Skeletal muscle tissue (tissue), 4 donors: ENCODE results near the gene MYL6B. TPM values are rescaled to one million over a fixed set of nuclear protein-coding genes. Genes with fewer than 3 reads are reported as not detected.
A peak's percentile ranks its signal among the peaks of the same experiment; 100 is the strongest.

Experiments used
- H3K27ac ChIP-seq: one replicate; pipeline ENCODE4 v1.7.0; 2013; ENCODE audit warnings: mild to moderate bottlenecking, low read depth, low read length, inconsistent platforms
- H3K27me3 ChIP-seq, 3 donors: one replicate each; pipeline ENCODE4 v1.7.0; 2013; ENCODE audit warnings: low read length in 3 of 3; ENCODE audit not compliant: control insufficient read depth in 3 of 3, insufficient read depth in 3 of 3
- H3K36me3 ChIP-seq, 3 donors: one replicate each; pipeline ENCODE4 v1.7.0; 2013; ENCODE audit warnings: low read length in 3 of 3; ENCODE audit not compliant: control insufficient read depth in 3 of 3, insufficient read depth in 3 of 3
- H3K4me1 ChIP-seq, 3 donors: one replicate each; pipeline ENCODE4 v1.7.0; 2013; ENCODE audit warnings: low read length in 3 of 3, mild to moderate bottlenecking in 3 of 3; ENCODE audit not compliant: control insufficient read depth in 3 of 3, insufficient read depth in 3 of 3
- H3K4me3 ChIP-seq, 3 donors: one replicate each; pipeline ENCODE4 v1.7.0; 2013; ENCODE audit warnings: low read length in 3 of 3
- H3K9ac ChIP-seq, 3 donors: one replicate each; pipeline ENCODE4 v1.7.0; 2013; ENCODE audit warnings: low read length in 3 of 3, mild to moderate bottlenecking in 3 of 3, moderate library complexity in 2 of 3, low read depth in 1 of 3
- H3K9me3 ChIP-seq, 3 donors: one replicate each; pipeline ENCODE4 v1.7.0; 2013; ENCODE audit warnings: low read length in 3 of 3; ENCODE audit not compliant: control insufficient read depth in 3 of 3
- total RNA-seq: library from RNA; depleted of rRNA; stranded (reverse); fragments of >200 nt; gene quantifications from one replicate; pipeline ENCODE4 v1.2.3, GENCODE V29; 2014
- donor health status: Osteomylitis.

MYL6B gene
- total RNA-seq, 1 donor from 2014 or later, result 451 TPM

DNA sequence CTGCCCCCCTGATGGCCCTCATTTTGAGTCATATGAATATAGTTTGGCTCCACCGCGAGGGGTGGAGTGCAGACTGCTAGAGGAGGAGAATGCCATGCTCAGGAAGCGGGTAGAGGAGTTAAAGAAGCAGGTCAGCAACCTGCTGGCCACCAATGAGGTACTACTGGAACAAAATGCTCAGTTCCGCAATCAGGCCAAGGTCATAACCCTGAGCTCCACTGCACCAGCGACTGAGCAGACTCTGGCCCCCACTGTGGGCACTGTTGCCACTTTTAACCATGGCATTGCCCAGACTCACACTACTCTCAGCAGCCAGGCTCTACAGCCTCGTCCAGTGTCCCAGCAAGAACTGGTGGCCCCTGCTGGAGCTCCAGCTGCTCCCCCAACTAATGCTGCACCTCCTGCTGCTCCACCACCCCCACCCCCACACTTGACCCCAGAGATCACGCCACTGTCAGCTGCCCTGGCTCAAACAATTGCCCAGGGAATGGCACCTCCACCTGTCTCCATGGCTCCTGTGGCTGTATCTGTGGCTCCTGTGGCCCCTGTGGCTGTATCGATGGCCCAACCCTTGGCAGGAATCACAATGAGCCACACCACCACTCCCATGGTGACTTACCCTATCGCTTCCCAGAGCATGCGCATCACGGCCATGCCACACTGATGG lies 31.1 kb upstream of the MYL6B start:
- peaks cover 74 to 86% (median 83%) of the 10 kb centered on the region in 3 donors for H3K4me1 ChIP-seq

DNA sequence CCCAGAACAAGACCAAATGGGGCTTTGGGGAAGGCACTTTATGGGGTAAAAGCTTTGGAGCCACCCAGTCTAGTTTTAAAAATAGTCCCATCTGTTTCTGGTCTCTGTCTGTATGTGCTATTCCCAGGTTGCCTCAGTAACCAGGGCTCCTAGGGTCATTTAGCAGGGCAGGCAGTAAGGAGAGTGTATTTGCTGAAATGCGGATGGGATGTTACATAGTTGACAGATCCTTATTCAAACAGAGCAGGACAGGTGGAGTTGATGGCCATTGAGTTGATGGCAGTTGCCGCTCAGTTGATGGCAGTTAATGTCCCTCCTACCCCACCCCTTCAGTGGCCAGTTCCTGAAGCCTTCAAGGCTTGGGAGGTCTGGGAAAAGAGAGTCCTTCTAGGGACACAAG lies 29.8 kb upstream of the MYL6B start:
- peaks cover 87 to 95% (median 92%) of the 10 kb centered on the region in 3 donors for H3K4me1 ChIP-seq
- peaks cover 11 to 15% (median 14%) of the 10 kb centered on the region in 3 donors for H3K36me3 ChIP-seq
- H3K9me3 ChIP-seq, result no peaks in the 10 kb centered on the region
- peak overlapping the region; percentile 94 for H3K27ac ChIP-seq
- peak overlapping the region in 2 of 3 donors; percentile 17 to 31 for H3K4me3 ChIP-seq
- H3K9ac ChIP-seq, result peak overlapping the region in 1 of 3 donors; percentile 75
- no peaks in the 10 kb centered on the region for H3K27me3 ChIP-seq

More for the DNA sequence above, 31.1 kb upstream of the MYL6B start:
- no peaks in the 10 kb centered on the region for H3K9me3 ChIP-seq
- H3K9ac ChIP-seq, result peak overlapping the region; percentile 13 to 75 (median 65)
- H3K27me3 ChIP-seq, result no peaks in the 10 kb centered on the region
- H3K4me3 ChIP-seq, result peak overlapping the region in 2 of 3 donors; percentile 53 to 56
- H3K27ac ChIP-seq, result peak overlapping the region; percentile 94
- peaks cover 11 to 15% (median 14%) of the 10 kb centered on the region in 3 donors for H3K36me3 ChIP-seq

DNA sequence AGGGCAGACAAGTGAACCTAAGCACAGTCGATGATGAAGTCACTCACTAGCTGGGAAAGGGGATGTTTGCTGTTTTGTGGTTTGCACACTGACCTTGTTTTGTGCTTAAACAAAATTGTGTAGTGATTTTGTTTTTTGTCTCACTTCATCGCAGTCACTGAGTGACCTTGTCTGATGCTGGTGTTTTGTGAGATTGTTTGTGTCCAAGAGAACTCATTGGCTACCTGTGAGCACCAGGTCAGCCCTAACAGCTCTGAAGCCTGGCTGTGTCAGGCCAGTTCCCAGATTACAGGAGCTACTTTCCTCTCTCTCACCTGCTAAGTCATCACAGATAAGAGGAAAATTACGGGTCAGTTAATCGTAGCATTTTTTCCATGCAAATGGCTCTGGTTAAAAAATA lies 28.3 kb upstream of the MYL6B start:
- H3K27me3 ChIP-seq, result no peaks in the 10 kb centered on the region
- peak overlapping the region; percentile 8 to 34 (median 34) for H3K9ac ChIP-seq
- peaks cover 11 to 15% (median 12%) of the 10 kb centered on the region in 3 donors for H3K36me3 ChIP-seq
- no peak overlapping the region for H3K4me3 ChIP-seq
- H3K9me3 ChIP-seq, result no peaks in the 10 kb centered on the region
- peaks cover 76 to 92% (median 84%) of the 10 kb centered on the region in 3 donors for H3K4me1 ChIP-seq
- H3K27ac ChIP-seq, result peak overlapping the region; percentile 94

DNA sequence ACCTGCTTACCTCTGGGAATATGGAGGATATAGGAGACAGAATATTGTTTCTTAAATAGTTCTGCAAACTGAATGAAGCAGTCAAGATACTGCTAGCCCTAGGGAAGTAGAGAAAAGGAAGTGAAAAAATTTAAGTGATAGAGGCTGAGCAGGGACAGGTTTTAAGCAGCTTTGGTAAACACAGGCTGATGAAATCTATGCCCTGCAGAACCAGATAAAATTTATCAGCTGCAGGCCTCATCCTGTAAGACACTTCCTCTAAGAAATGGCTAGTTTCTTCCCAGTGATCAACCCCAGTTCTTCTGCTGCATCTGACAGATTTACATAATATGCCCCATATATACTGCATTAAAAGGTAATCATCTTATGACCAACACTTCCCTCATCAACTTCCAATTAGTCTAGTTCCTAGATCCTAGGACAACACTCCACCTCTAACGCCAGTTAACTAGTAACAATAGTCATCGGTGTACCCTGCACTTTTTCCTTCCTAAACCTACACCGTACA lies 25.6 kb upstream of the MYL6B start:
- H3K36me3 ChIP-seq, result peaks cover 16 to 18% (median 17%) of the 10 kb centered on the region in 3 donors
- H3K4me1 ChIP-seq, result peaks cover 70 to 86% (median 72%) of the 10 kb centered on the region in 3 donors
- no peaks in the 10 kb centered on the region for H3K27me3 ChIP-seq
- peak overlapping the region in 2 of 3 donors; percentile 55 to 76 for H3K4me3 ChIP-seq
- peak overlapping the region; percentile 96 for H3K27ac ChIP-seq
- H3K9ac ChIP-seq, result peak overlapping the region; percentile 70 to 75 (median 72)
- H3K9me3 ChIP-seq, result no peaks in the 10 kb centered on the region

DNA sequence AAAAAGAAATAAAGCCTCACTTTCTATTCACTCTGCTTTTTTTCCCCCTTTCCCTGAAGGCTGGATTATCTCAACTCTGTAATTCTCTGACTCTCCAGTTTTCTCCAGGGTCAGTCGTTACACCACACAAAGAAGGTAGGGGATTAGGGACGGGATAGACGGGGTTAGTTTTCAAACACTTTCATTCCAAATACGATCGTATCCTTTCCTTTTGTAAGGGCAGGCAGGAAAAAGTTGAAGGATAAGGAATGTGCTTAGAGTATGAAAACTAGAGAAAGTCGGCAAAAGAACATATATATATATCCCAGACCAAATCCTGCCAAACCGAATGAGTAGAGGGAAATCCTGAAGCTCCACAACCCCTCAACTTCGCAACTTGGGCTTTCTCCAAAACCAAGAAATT lies 24.9 kb upstream of the MYL6B start:
- Histone ChIP-seq H3K27me3 (no peaks in the 10 kb centered on the region), H3K9ac (peak overlapping the region; percentile 70 to 75 (median 72)), H3K4me1 (peaks cover 63 to 79% (median 65%) of the 10 kb centered on the region in 3 donors), H3K4me3 (peak overlapping the region; percentile 3 to 76 (median 59)), H3K36me3 (peaks cover 22 to 23% (median 22%) of the 10 kb centered on the region in 3 donors), H3K9me3 (no peaks in the 10 kb centered on the region), H3K27ac (peak overlapping the region; percentile 96)

DNA sequence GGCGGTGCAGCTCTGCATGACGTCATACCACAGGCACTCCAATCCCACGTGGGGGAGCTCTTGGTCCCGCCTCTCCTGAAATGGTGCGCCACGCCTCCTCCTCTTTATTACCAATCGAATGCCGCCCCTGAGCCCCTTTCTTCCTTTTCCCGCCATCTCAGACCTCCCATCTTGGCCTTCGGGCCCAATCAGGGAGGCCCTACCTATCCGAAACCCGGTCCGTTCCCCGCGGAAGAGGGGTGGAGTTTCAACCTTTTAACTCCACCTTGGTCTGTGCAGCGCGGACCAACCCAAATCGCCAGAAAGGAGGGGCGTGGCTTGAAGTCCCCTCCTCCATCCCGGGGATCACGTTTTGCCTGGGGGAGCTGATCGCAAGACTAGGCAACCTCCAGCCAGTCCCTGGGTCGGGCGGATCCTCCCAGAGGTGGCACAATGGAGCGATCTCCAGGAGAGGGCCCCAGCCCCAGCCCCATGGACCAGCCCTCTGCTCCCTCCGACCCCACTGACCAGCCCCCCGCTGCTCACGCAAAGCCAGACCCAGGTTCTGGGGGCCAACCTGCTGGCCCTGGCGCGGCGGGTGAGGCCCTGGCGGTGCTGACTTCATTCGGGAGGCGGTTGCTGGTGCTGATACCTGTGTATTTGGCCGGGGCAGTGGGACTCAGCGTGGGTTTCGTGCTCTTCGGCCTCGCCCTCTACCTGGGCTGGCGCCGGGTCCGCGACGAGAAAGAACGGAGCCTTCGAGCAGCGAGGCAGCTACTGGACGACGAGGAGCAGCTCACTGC lies 24.3 kb upstream of the MYL6B start, which contains the start of gene ESYT1:
Gene ESYT1 (plus strand): TSS at position 380 of the 782 bp plus-strand sequence. CDS start 53 bp downstream, at position 433.
- Histone ChIP-seq H3K9me3 (no peaks in the 10 kb centered on the region), H3K9ac (peak within 1 kb of the TSS; percentile 89 to 99 (median 96)), H3K4me3 (peak within 1 kb of the TSS; percentile 93 to 97 (median 97)), H3K27me3 (no peaks in the 10 kb centered on the region), H3K27ac (peak within 1 kb of the TSS; percentile 96), H3K36me3 (peaks cover 25 to 27% (median 26%) of the 10 kb centered on the region in 3 donors), H3K4me1 (peaks cover 57 to 73% (median 59%) of the 10 kb centered on the region in 3 donors)

DNA sequence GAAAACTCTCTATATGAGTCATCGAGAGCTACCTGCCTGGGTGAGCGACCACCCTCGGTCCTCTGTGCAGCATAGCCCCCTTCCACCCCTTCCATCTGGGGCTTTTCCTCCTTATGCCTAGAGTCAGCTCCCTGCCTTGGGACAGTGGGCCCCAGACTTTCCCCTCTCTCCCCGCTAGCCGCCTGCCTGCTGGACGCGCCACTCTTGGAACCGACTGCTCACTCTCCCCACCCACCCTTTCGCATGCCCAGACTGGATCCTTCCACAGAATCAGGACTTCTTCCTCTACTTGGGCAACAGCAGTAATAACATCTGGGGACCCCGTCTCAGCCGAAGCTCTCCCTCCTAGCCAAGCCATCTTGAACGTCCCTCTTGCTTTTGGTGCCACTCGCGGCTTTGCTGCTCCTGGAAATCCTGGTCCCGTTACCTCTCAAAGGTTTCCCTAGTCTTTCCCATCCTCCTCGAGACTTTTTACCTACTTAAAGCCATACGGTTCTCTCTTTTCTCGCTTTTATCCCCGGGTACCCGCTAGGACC lies 23.6 kb upstream of the MYL6B start:
- no peaks in the 10 kb centered on the region for H3K27me3 ChIP-seq
- H3K27ac ChIP-seq, result peak overlapping the region; percentile 96
- peak overlapping the region; percentile 93 to 97 (median 97) for H3K4me3 ChIP-seq
- no peaks in the 10 kb centered on the region for H3K9me3 ChIP-seq
- peak overlapping the region; percentile 89 to 99 (median 96) for H3K9ac ChIP-seq
- H3K4me1 ChIP-seq, result peaks cover 53 to 67% (median 54%) of the 10 kb centered on the region in 3 donors
- peaks cover 32 to 33% (median 33%) of the 10 kb centered on the region in 3 donors for H3K36me3 ChIP-seq

DNA sequence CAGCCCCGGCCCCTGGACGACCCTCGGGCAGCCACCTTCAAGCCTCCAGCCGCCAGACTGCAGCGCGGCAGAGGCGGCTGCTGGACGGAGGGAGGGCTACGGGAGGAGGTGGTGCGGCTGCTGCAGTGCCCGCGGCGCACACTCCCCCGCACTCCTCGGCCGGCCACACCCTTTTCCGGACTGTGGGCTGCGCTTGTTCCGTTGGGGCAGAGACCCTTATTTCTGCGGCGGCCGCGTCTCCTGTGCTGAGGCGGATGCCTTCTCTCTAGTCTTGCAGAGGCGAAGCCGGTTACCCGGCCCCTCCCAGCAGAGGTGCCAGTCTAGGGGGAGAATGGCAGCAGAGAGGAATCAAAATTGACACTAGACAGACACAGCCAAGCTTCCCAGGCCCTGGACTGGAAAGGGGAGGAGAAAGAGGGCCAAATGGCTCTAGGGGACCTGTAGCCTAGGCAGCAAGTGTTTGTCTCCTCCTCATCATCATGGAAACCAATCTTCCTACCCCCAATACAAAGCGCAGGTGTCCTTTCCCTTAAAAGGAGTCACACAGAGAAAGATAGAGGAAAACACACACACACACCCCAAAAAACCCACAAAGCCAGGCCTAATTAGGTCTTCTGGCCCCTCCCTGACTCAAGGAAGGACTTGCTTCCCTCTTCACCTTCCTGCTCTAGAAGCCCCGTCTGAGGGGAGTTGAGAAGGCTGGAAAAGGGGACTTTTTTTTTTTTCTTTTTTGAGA lies 23.0 kb upstream of the MYL6B start:
- Histone ChIP-seq H3K36me3 (peaks cover 38 to 40% (median 39%) of the 10 kb centered on the region in 3 donors), H3K4me1 (peaks cover 47 to 60% (median 47%) of the 10 kb centered on the region in 3 donors), H3K27me3 (no peaks in the 10 kb centered on the region), H3K27ac (peak overlapping the region; percentile 96), H3K4me3 (peak overlapping the region; percentile 93 to 97 (median 97)), H3K9ac (peak overlapping the region; percentile 89 to 99 (median 96)), H3K9me3 (no peaks in the 10 kb centered on the region)

DNA sequence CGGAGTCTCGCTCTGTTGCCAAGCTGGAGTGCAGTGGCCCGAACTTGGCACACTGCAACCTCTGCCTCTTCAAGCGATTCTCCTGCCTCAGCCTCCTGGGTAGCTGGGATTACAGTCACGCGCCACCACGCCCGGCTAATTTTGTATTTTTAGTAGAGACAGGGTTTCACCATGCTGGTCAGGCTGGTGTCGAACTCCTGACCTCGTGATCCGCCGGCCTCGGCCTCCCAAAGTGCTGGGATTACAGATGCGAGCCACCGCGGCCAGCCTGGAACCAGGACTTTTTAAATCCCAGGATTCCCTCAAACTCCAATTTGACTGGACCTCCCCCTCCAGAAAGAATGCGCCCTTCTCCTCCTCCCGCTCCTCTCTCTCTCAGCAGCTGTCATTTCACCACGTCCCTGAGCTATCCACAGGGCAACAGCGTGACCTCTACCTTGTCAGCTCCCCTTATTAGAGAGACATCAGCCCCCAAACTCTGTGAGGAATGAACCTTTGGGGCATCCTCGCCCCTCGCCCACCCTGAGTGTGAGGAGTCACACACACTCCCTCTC lies 22.4 kb upstream of the MYL6B start:
- H3K9me3 ChIP-seq, result no peaks in the 10 kb centered on the region
- peak overlapping the region; percentile 8 to 99 (median 96) for H3K9ac ChIP-seq
- H3K27ac ChIP-seq, result peak overlapping the region; percentile 96
- peak overlapping the region; percentile 93 to 97 (median 97) for H3K4me3 ChIP-seq
- H3K36me3 ChIP-seq, result peaks cover 40 to 45% (median 44%) of the 10 kb centered on the region in 3 donors
- no peaks in the 10 kb centered on the region for H3K27me3 ChIP-seq
- peaks cover 41 to 56% (median 44%) of the 10 kb centered on the region in 3 donors for H3K4me1 ChIP-seq
